GM18873 (cell line): ENCODE results near the gene ID1.
"Not testable (repeated sequence)": the region's sequence is repeated elsewhere in the genome, so short reads cannot be mapped to it uniquely, and the experiment has no call there.

Source experiments
- ATAC-seq: cut with Tn5 transposase; IDR thresholded peaks from one replicate; pipeline ENCODE4 v1.9.1; 2021; ENCODE audit warnings: mild to moderate bottlenecking, moderate library complexity, moderate number of reproducible peaks; ENCODE audit not compliant: unreplicated experiment, low FRiP score

Gene ID1

GRCh38 chr20:31596412-31596715, 8.7 kb upstream of the ID1 start:
- ATAC-seq, result not testable (repeated sequence)

DNA sequence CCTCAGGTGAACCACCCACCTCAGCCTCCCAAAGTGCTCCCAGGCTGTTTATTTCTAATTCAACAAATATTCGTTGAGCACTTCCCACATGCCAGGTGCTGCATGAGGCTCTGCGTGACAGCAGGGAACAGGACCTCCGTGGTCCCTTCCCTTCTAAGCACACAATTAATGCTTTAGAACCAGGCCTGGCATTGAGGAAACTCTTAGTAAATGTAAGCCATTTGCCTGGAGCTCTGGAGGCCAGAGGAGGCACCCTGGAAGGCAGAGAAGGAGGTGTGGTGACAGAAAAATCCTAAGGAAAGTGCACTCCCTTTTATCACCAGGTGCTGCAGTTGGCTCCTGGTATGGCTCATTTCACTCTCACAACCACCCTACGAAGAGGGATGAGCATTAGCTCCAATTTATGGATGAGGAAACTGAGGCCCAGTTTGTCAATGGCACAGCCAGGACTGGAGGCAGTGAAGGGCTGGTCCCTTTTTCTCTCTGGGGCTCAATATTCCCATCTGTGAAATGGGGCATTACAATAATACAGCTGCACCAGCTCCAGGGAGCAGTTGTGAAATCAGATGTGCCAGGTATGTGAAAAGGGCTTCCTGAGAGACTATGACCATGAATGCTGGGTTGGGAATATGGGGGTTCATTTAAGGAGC, 8.1 kb upstream of the ID1 start:
- ATAC-seq, result no peak

- ATAC-seq, result no peak
Observed at GRCh38 chr20:31597481-31597855, 7.6 kb upstream of the ID1 start.

DNA sequence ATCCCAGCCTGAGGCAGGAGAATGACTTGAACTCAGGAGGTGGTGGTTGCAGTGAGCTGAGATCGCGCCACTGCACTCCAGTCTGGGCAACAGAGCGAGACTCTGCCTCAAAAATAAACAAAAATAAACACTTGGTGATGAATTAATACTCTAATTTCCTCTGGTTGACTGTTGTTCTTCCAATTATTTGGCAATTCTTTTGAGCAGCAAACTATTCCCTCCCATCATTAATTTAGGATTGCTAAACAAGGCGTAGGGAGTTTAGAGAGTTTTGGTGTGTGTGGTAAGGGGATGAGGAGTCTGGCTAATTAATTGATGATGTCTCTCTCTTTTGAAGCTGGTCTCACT, 2.7 kb upstream of the ID1 start:
- ATAC-seq, result no peak

DNA sequence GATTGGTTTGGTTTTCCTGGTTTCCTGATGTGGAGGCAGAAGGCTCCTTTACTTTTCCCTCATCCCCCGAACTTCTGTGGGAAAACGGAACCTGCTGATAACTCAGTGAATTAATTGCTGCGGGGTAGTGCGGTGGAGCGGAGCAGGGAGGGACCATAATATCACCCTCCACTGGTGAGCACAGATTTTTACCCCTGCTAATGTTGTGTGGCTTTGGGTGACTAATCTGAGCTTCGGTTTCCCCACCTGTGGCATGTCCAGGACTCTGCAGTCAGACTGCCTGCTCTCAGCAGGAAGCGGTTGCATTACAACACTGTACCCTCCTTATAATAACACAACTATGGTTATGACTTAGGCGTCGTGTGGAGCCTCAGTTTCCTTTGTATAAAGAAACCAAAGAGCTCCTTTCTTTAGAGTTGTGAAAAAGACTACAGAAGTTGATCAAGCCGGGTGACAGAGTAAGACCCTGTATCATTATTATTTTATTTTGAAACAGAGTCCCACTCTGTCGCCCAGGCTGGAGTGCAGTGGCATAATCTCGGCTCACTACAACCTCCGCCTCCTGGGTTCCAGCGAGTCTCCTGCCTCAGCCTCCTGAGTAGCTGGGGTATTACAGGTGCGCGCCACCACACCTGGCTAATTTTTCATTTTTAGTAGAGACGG, 2.2 kb upstream of the ID1 start:
- ATAC-seq, result peak; percentile 84

GRCh38 chr20:31603822-31604566, 1.1 kb upstream of the ID1 start:
- ATAC-seq, result no peak

DNA sequence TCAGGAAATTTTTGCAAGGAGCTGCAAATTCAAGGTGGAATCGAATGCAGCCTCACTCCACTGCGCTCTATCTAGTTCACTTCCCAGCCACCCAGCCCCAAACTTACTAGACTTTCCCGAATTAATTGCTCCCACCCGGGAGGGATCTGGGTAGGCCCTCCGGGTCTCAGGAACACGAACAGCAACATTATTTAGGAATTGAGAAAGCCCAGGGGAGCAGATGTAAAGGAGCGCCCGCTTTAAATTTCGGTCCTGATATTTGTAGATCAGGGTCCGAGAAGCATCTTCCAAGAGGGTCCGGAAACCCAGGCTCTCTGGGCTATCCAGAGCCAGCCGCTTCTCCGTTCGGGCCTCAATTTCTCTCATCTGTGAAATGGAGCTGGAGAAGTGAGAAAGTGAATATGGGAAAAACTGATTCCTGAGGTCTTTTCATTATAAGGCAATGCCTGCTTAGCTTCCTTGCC, 490 bp upstream of the ID1 start:
- no peak for ATAC-seq

- no peak for ATAC-seq
Observed at GRCh38 chr20:31605902-31606803, 1.1 kb downstream of the ID1 start.

DNA sequence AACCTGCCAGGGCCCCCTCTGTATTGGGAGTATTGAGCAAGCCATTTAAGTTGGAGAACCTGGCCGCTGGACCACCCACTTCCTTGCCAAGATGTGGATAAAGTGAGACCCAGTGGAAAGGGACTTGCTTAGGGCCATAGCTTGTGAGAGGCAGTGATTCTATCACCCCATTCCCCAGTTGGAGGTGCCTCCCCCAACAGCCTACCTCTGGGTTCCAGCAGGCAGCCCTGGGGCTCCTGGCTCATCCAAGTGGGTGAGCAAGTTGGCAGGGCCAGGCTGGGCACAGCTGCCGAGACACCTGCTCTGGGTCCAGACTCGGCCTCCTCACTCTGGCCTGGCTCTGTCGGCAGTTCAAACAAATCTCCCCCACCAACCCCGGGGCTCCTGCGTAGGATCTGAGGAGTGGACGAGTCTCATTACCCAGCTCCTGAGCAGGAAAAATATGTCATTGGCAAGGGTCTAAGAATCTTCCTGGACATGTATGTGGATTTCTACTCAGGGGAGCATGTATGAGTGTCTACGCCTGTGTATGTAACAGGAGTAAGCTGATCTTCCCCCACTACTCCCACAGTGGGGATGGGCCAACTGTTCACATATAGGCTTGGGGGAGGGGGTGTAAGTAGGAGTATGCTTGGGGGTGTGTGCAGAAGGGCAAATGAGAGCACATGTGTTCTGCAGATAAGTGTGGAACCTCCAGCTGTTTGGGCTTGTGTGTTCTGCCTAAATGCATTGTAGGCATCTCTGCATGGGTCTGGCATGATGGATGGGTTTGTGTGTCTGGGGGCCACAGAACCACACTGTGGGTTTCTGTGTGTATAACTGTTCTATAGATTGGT, 1.9 kb downstream of the ID1 start:
- ATAC-seq, result no peak

DNA sequence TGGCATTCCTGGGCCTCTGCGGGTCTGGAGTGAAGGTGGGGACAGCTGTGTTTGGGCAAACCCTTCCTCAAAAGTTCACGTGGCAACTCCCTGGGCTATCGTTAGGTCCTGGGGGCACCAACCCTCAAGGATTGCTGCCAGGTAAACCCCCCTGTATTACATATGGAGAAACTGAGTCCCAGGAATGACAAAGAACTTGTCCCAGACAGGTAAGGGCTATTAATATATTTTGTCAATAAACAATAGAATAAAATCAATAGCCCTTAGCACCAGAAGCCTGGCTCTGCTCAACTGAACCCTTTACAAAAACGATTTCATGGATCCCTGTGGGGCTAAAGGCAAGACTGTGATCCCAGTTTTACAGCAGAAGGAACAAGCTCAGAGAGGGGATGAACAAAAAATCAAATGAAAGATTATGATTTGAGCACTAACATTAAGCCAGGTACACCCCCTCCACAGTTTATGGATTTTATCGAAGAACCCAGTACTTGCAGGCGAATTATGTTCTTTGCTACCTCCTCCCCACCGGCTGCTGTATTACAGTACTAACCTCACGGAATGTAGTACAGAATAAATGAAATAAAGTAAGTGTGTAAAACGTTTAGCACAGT, 2.7 kb downstream of the ID1 start:
- ATAC-seq, result no peak

DNA sequence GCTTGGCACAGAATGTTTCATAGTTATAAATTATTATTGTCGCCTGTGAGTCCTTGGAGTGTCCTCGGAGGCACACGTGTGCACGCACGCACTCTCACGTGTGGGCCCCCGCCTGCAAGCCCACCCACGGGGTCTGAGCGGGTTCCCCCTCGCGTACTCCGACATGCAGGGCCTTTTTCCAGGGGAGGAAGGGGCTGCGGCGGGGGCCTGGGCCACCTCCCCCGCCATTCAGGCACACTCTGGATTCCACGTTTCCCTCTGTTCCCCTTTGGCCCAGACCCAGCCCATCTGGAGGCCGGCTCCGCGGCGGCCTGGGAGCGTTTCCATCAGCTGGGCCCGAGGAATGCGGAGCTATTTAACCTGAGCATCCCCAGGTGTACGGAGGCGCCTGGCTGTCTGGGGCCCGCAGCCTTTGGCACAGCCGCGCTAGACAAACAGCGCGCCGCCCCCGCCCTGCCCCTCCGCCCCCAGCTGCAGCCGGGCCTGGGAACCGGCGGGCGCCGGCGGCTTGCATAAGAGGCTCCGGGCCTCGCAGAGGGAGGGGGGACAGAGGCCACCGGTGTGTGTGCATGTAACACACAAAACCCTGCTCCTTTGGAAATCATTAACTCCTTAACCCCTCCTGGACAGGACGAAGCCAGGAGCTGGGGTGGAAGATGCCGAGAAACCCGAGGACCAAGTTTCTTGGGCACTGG, 3.3 kb downstream of the ID1 start:
- no peak for ATAC-seq

DNA sequence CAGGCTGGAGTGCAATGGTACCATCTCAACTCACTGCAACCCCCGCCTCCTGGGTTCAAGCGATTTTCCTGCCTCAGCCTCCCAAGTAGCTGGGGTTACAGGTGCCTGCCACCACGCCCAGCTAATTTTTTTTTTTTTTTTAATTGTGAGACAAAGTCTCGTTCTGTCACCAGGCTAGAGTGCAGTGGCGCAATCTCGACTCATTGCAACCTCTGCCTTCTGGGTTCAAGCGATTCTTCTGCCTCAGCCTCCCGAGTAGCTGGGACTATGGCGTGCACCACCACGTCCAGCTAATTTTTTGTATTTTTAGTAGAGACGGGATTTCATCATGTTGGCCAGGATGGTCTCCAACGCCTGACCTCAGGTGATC, 7.2 kb downstream of the ID1 start:
- ATAC-seq, result not testable (repeated sequence)

- ATAC-seq, result no peak
Observed at GRCh38 chr20:31615416-31615815, 10.3 kb downstream of the ID1 start.

DNA sequence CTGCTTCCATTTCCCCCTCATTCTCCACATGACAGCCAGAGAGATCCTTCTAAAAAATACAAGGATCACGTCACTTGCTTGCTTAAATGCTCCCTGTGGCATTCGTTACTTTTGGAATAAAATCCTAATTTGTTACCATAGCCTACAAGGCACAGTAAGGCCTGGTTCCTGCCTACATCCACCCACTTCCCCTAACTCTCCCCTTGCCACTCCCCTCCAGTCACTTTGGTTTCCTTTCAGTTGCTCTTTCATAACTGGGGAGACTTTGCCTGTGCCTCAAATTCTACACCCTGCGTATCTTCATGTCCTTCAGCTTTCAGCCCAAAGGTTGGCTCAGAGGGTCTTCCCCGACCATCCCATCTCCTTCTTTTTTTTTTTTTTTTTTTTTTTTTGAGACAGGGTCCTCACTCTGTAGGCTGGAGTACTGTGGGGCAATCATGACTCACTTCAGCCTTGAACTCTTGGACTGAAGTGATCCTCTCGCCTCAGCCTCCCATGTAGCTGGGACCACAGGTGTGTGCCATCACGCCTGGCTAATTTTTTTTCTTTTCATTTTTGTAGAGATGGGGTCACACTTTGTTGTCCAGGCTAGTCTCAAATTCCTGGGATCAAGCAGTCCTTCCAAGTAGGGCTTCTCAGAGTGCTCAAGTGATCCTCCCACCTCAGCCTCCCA, 12.5 kb downstream of the ID1 start:
- ATAC-seq, result no peak

DNA sequence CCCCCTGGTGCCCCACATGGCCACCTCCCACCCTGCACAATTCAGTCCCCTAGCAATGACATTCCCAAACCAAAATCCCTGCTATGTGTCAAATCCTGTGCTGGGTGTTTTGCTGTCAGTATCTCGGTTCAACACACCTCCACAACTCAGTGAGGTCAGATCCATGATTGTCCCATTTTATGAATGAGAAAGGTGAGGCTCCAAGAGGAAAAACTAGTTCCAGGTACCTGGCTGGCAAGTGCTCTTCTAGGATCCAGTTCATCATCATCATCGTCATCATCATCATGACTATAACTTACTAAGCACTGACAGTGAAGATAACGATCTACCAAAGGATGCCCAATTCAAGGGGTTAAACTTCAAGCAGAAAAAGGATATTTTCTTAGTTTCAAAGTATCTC, 15.2 kb downstream of the ID1 start:
- ATAC-seq, result no peak

DNA sequence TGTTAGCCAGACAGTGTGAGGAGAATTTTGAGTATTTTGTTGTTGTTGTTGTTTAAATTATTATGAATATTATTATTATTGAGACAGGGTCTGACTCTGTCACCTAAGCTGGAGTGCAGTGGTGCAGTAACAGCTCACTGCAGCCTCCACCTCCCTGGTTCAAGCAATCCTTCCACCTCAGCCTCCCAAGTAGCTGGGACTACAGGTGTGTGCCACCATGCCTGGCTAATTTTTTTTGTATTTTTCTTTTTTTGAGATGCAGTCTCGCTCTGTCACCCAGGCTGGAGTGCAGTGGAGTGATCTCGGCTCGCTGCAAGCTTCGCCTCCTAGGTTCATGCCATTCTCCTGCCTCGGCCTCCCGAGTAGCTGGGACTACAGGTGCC, 18.0 kb downstream of the ID1 start:
- ATAC-seq, result not testable (repeated sequence)

GRCh38 chr20:31626534-31626933, 21.4 kb downstream of the ID1 start:
- not testable (repeated sequence) for ATAC-seq

GRCh38 chr20:31628057-31628456, 23.0 kb downstream of the ID1 start:
- ATAC-seq, result not testable (repeated sequence)
